K562 (cell line): Measurements from ENCODE around the gene SCPEP1. TPM values are rescaled to one million over a fixed set of nuclear protein-coding genes. Genes with fewer than 3 reads are reported as not detected.

Source experiments
- ATAC-seq: fragments of 200-7000 bp; cut with Tn5 transposase; 3 replicates; pipeline ENCODE4 v1.9.1; 2020; ENCODE audit warnings: moderate library complexity
- BruUV-seq: library from RNA; stranded (reverse); fragments of 400-500 nt; replicated peaks from 2 replicates; lab custom pipeline; 2021; lab: Mats Ljungman, UMichigan
- CTCF ChIA-PET: fragments of 300-600 bp; formaldehyde crosslinking; extraction: SDS; loops from one replicate; lab custom pipeline; 2021; ENCODE audit warnings: low intra/inter-chr PET ratio; lab: Yijun Ruan, JAX
- POLR2A ChIA-PET: fragments of 300-600, 350-650 bp; sonication (Branson Sonifier 250); formaldehyde crosslinking; extraction: SDS; loops from one replicate; lab custom pipeline; 2021; ENCODE audit warnings: antibody characterized with exemption, inconsistent platforms; lab: Yijun Ruan, JAX
- DNase-seq, 4 experiments: peaks; one replicate each; pipeline versions ENCODE4 v3.0.0 to v3.0.0-alpha.2; 2011 to 2018; ENCODE audit warnings: low spot score in 3 of 4, mixed read lengths in 3 of 4; ENCODE audit errors: extremely low read depth in 1 of 4
- FAIRE-seq: peaks from 2 replicates; lab custom pipeline; 2011; peaks lifted over from hg19 to GRCh38; lab: Jason Lieb, UNC
- H2AFZ ChIP-seq: 2 replicates; pipeline ENCODE4 v1.6.0; 2011; ENCODE audit warnings: low read depth, low read length, control low read depth, inconsistent platforms
- H3K27ac ChIP-seq: fragments of 200-600 bp; 3 replicates; pipeline ENCODE4 v1.8.0; 2011; ENCODE audit warnings: low read depth, mild to moderate bottlenecking, control low read depth, inconsistent platforms, low read length, moderate library complexity, mixed read lengths; ENCODE audit errors: extremely low read depth
- H3K27me3 ChIP-seq, 2 experiments: fragments of 300-600 bp in 1 of 2; 2 replicates in 1 of 2; 3 replicates in 1 of 2; pipeline versions ENCODE4 v1.6.0 to v1.8.0; 2011; ENCODE audit warnings: inconsistent platforms in 2 of 2, low read length in 2 of 2, mild to moderate bottlenecking in 1 of 2, mixed read lengths in 1 of 2, moderate library complexity in 1 of 2; ENCODE audit not compliant: control insufficient read depth in 2 of 2, insufficient read depth in 2 of 2
- H3K36me3 ChIP-seq: fragments of 300-600 bp; 3 replicates; pipeline ENCODE4 v1.8.0; 2011; ENCODE audit warnings: mild to moderate bottlenecking, low read length, inconsistent platforms; ENCODE audit not compliant: control insufficient read depth, insufficient read depth
- H3K4me1 ChIP-seq, 2 experiments: fragments of 200-600 bp in 1 of 2; replicated peaks in 1 of 2; 2 replicates in 1 of 2; 3 replicates in 1 of 2; pipeline versions ENCODE4 v1.5.1 to v1.8.0; 2011; ENCODE audit warnings: inconsistent platforms in 2 of 2, low read length in 2 of 2, mild to moderate bottlenecking in 1 of 2, mixed read lengths in 1 of 2, moderate library complexity in 1 of 2; ENCODE audit not compliant: control insufficient read depth in 2 of 2, insufficient read depth in 2 of 2
- H3K4me2 ChIP-seq: 2 replicates; pipeline ENCODE4 v1.6.1; 2011; ENCODE audit warnings: low read length, control low read depth, inconsistent platforms, mixed read lengths; ENCODE audit not compliant: insufficient read depth
- H3K4me3 ChIP-seq: fragments of 200-600 bp; sonication (generic), shearing (Covaris generic); 2 replicates; pipeline ENCODE4 v1.5.1; 2016; ENCODE audit warnings: control low read depth, inconsistent platforms
- H3K79me2 ChIP-seq: fragments of 200-600 bp; 3 replicates; pipeline ENCODE4 v1.8.0; 2011; ENCODE audit warnings: low read length, inconsistent platforms; ENCODE audit not compliant: control insufficient read depth, insufficient read depth
- H3K9ac ChIP-seq, 2 experiments: 2 replicates each; pipeline versions ENCODE4 v1.6.0 to v1.6.1; 2011; ENCODE audit warnings: low read depth in 2 of 2, low read length in 2 of 2, control low read depth in 1 of 2, inconsistent platforms in 1 of 2, mild to moderate bottlenecking in 1 of 2, mixed read lengths in 1 of 2; ENCODE audit not compliant: insufficient read depth in 1 of 2
- H3K9me1 ChIP-seq: one replicate; pipeline ENCODE4 v1.6.0; 2011; ENCODE audit warnings: inconsistent platforms, mild to moderate bottlenecking, low read length, moderate library complexity; ENCODE audit not compliant: control insufficient read depth, insufficient read depth
- H3K9me3 ChIP-seq: replicated peaks from 2 replicates; pipeline ENCODE4 v1.5.1; 2011; ENCODE audit warnings: low read depth, low read length, inconsistent platforms; ENCODE audit not compliant: control insufficient read depth, insufficient read depth
- H4K20me1 ChIP-seq: replicated peaks from 2 replicates; pipeline ENCODE4 v1.6.1; 2011; ENCODE audit warnings: low read length, inconsistent platforms, mixed read lengths; ENCODE audit not compliant: control insufficient read depth, insufficient read depth
- ETV6 ChIP-seq, 3 experiments: fragments of 150-350 bp in 1 of 3; sonication (generic) in 1 of 3; formaldehyde crosslinking in 1 of 3; IDR thresholded peaks; 2 replicates each; pipeline versions ENCODE4 v1.6.1 to v1.8.0; 2014 to 2022; ENCODE audit warnings: borderline replicate concordance in 2 of 3, low read depth in 2 of 3, antibody characterized with exemption in 1 of 3, low read length in 1 of 3, mild to moderate bottlenecking in 1 of 3, missing genetic modification reagents in 1 of 3
- KDM4B ChIP-seq, 2 experiments: fragments of 450-650 bp in 1 of 2; sonication (generic) in 1 of 2; IDR thresholded peaks; 2 replicates each; pipeline ENCODE4 v1.6.1; 2016 to 2017; ENCODE audit warnings: borderline replicate concordance in 2 of 2, antibody characterized with exemption in 1 of 2, low read depth in 1 of 2, mild to moderate bottlenecking in 1 of 2
- MXD1 ChIP-seq: fragments of 250-450 bp; sonication (Bioruptor Pico); IDR thresholded peaks from 2 replicates; pipeline ENCODE4 v1.8.0; 2021; ENCODE audit warnings: borderline replicate concordance, mild to moderate bottlenecking, moderate library complexity; ENCODE audit not compliant: poor library complexity, severe bottlenecking
- RBM22 ChIP-seq: fragments of 200-400 bp; formaldehyde crosslinking; IDR thresholded peaks from 2 replicates; pipeline ENCODE4 v1.6.1; 2018; ENCODE audit warnings: low read length, low read depth; ENCODE audit not compliant: poor library complexity, severe bottlenecking
- ZNF224 ChIP-seq: sonication (generic); formaldehyde crosslinking; IDR thresholded peaks from 2 replicates; pipeline ENCODE4 v1.8.0; 2022; ENCODE audit warnings: mild to moderate bottlenecking, missing genetic modification reagents
- WGBS: fragments of 100-300 bp; shearing (Covaris generic); methylation state at CpG from one replicate; pipeline ENCODE4 v1.1.6; 2016; ENCODE audit warnings: low coverage, mixed read lengths; ENCODE audit not compliant: insufficient coverage; ENCODE audit errors: missing lambda C conversion rate; 5-methylcytosine and 5-hydroxymethylcytosine counted together
- in situ Hi-C: fragments of 300-500 bp; cut with MboI; formaldehyde crosslinking; loops from 4 replicates; pipeline ENCODE4 v1.15.0; 2018; ENCODE audit warnings: inconsistent platforms, mixed read lengths
- intact Hi-C: fragments of 100-400 bp; cut with micrococcal nuclease; formaldehyde crosslinking; loops from 2 replicates; pipeline ENCODE4 v1.14.2; 2022
- polyA plus RNA-seq, 8 experiments: library from polyadenylated mRNA; depleted of rRNA in 4 of 8; stranded (reverse) in 5 of 8; unstranded in 3 of 8; fragments of >200 nt; fragmentation: Nextera tagmentation in 2 of 8; fragmentation: Illumina TruSeq in 1 of 8; extraction: Ambion mirVana in 2 of 8; extraction: Trizol in 1 of 8; gene quantifications; 2 replicates each; pipeline versions ENCODE4 v1.2.1 to v1.2.3, GENCODE V29; 2011 to 2014; ENCODE audit warnings: inconsistent platforms in 1 of 8, missing spikeins in 1 of 8
- total RNA-seq, 7 experiments: library from RNA; depleted of rRNA in 6 of 7; stranded (reverse); fragments of >200 nt in 6 of 7; fragmentation: Illumina TruSeq in 2 of 7; extraction: Trizol in 2 of 7; gene quantifications; 2 replicates each; pipeline versions ENCODE4 v1.2.1 to v1.2.3, GENCODE V29; 2011 to 2021; ENCODE audit warnings: low replicate concordance in 1 of 7
- TF ChIP-seq, protein P1 (sequence below): fragments of 250-450 bp; sonication (Bioruptor Pico); IDR thresholded peaks from 2 replicates; pipeline ENCODE4 v1.5.0; 2021; ENCODE audit warnings: mild to moderate bottlenecking, moderate library complexity
- TF ChIP-seq, protein P2 (sequence below): fragments of 450-650 bp; formaldehyde crosslinking; IDR thresholded peaks from 2 replicates; pipeline ENCODE4 v1.4.0; 2020; ENCODE audit warnings: mild to moderate bottlenecking, moderate library complexity

Gene SCPEP1
- total and polyA plus RNA-seq, 9 of the 15 experiments (the other 6 are each of a cell fraction or from before 2014, with no cell fraction given): 5.1 to 14.8 (median 7.2) TPM

DNA sequence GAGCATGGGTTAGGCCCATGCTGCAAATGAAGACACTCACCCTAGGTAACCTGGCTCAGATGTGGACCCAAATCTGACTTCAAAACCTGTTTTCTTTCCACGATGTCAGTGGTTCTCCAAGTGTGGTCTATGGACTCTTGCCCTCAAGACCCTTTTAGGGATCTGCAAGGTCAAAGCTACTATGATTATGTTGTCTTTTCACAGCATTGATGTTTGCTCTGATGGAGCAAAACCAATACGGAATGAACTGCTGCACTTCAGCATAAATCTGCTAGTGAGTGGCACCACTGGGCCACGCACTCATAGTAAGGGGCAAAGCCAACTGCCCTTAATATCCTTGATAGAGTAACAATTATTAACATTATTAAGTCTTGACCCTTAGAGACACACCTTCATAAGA is 42.5 kb upstream of the SCPEP1 start (continued):
- TF ChIP-seq MXD1: no peak
- no peak for TF ChIP-seq KDM4B (IDR thresholded peaks at IDR 0.05; ENCODE audit: borderline replicate concordance in 2 of 2, low read depth in 1 of 2)

DNA sequence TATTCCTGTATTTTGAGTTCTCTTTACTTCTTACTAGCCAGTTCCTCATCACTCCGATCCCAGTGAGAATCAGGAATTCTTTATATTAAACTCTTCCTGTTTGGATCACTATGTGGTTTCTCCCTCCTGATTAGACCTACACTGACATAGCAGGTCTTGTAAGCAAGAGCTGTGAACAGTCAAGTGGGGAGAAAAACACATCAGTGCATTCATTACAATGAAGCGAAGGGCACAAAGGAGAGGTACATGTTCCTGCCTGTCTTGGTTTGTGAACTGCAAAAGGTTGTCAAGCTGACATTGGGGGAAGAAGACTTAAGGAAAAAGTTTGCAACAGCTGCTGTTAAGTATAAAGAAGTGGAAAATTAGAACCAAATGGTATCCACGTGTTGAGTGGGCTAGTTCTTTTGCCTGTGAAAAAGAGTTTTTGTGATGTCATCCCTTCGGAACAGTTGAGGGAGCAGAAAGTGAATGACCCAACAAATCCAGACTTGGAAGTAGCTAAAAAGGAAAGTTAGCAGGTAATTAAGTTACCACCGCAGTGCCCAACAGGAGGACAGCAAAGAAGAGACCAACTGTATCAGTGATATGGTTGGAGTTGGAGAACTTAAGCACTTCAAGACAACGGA is 41.1 kb upstream of the SCPEP1 start:
- no peak for DNase-seq

More for the DNA sequence above, 41.1 kb upstream of the SCPEP1 start:
- H3K79me2 ChIP-seq: no peaks in the 10 kb centered on the region
- no TSS peak for BruUV-seq
- H3K9me3 ChIP-seq: no peaks in the 10 kb centered on the region
- ChIA-PET POLR2A (interaction anchor here (0.6 to 1.2 kb wide), 5 partner anchors 8 to 142 kb away, joined by 3 to 4 read pairs (median 3); no protein-coding TSS in a partner anchor), CTCF (interaction anchor here (0.7 kb wide), 1 partner anchor 60 kb away, joined by 3 read pairs; no protein-coding TSS in a partner anchor)
- H3K4me1 ChIP-seq: peaks cover 8% of the 10 kb centered on the region in 2 experiments; a peak in 3 of 5 replicates
- no peak overlapping the region for H3K4me3 ChIP-seq
- in situ Hi-C loops: loop anchor here (5.0 kb wide), 1 partner anchor 120 kb away; no protein-coding TSS in a partner anchor
- no peaks in the 10 kb centered on the region for H3K27me3 ChIP-seq
- no peak for ATAC-seq
- no peak for FAIRE-seq
- H3K4me2 ChIP-seq: no peak overlapping the region
- no peak overlapping the region for H3K9ac ChIP-seq
- H3K27ac ChIP-seq: no peak overlapping the region
- 81% methylated on average over 6 of the region's 6 CpGs for WGBS
- intact Hi-C loops: loop anchor here (10.0 kb wide), 1 partner anchor 442 kb away; no protein-coding TSS in a partner anchor
- H3K36me3 ChIP-seq: peaks cover 63% of the 10 kb centered on the region
- no peaks in the 10 kb centered on the region for H4K20me1 ChIP-seq
- TF ChIP-seq ETV6 (IDR thresholded peaks at IDR 0.05; ENCODE audit: borderline replicate concordance in 1 of 2, low read depth in 2 of 2, low read length in 1 of 2) (no peak), ETV6 (CRISPR knock-in tag; IDR thresholded peaks at IDR 0.05; ENCODE audit: borderline replicate concordance) (no peak), RBM22 (no peak), ZNF224 (CRISPR knock-in tag) (no peak)
- TF ChIP-seq, protein P1, sequence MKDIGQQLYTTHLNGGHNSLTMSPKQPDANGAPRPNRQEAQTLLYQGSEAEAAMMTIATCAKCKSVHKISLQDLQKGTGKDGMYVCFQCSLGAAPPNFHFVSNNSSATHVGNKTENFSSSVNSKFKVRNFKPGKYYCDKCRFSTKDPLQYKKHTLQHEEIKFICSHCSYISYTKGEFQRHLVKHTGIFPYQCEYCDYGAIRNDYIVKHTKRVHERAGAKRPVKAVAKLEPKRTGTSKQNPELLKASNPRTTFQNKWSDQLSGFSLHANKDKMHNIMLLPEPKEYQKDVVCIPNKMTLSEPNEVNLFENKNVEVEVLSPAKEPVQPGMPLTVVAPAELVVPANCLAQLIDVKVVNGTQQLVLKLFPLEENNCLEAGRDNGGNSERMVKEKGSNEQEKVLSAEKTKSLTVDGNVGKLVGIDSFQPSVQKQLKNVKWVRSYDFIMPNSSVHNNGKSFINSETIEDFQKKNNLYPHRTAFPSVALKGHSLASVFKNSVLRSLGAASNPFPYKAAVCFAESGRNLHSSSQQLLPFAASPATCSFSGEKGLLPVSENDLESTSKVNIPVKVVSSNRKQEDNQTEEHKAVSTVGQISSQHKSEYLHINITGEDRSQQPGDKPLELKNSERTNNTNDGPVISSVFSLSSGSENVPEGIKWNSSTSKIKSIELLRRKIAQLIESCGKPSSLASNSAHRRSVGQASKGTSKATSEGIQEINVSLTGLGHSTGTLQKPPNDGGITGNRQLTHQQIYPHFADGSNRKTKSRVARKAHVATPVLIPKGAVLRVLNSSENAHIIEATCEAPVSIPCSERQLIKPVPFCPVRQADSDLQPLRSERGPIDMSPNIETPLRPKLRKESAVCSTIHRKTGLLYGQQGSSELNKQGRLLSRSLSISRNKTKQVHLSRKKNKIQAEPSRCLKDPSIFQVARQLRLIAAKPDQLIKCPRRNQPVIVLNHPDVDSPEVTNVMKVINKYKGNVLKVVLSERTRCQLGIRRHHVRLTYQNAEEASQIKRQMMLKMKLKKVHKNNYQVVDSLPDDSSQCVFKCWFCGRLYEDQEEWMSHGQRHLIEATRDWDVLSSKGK (CRISPR knock-in tag): no peak
- TF ChIP-seq, protein P2, sequence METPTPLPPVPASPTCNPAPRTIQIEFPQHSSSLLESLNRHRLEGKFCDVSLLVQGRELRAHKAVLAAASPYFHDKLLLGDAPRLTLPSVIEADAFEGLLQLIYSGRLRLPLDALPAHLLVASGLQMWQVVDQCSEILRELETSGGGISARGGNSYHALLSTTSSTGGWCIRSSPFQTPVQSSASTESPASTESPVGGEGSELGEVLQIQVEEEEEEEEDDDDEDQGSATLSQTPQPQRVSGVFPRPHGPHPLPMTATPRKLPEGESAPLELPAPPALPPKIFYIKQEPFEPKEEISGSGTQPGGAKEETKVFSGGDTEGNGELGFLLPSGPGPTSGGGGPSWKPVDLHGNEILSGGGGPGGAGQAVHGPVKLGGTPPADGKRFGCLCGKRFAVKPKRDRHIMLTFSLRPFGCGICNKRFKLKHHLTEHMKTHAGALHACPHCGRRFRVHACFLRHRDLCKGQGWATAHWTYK: no peak
- H2AFZ ChIP-seq: no peak overlapping the region
- no peaks in the 10 kb centered on the region for H3K9me1 ChIP-seq
